Superior temporal gyrus (tissue), 1 donor: Measurements from ENCODE around the gene ESYT2.

Source experiments
- DNase-seq: peaks from one replicate; pipeline ENCODE4 v3.0.0-alpha.2; 2016; ENCODE audit errors: extremely low spot score

Gene ESYT2

DNA sequence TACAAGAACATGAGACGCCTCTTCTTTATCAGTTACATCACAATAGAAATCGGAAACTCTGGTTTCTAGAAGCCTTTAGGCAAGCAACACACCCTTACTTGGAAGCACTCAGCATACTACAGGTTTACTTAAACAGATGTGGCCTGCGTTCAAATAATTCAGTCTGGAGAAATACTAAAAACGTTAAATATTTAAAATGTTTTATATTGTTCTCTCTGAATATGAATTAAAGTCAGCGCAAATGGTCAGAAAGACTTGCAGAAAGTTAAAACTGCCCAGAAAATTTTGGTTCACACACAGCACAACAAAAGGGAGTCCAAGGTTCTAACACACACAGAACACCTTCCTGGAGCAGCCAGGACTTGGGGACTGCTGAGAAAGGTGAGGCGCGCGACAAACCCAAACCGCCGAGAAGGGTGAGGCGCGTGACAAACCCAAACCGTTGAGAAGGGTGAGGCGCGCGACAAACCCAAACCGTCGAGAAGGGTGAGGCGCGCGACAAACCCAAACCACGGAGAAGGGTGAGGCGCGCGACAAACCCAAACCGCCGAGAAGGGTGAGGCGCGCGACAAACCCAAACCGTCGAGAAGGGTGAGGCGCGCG is 25.8 kb downstream of the ESYT2 start:
- no peak for DNase-seq

DNA sequence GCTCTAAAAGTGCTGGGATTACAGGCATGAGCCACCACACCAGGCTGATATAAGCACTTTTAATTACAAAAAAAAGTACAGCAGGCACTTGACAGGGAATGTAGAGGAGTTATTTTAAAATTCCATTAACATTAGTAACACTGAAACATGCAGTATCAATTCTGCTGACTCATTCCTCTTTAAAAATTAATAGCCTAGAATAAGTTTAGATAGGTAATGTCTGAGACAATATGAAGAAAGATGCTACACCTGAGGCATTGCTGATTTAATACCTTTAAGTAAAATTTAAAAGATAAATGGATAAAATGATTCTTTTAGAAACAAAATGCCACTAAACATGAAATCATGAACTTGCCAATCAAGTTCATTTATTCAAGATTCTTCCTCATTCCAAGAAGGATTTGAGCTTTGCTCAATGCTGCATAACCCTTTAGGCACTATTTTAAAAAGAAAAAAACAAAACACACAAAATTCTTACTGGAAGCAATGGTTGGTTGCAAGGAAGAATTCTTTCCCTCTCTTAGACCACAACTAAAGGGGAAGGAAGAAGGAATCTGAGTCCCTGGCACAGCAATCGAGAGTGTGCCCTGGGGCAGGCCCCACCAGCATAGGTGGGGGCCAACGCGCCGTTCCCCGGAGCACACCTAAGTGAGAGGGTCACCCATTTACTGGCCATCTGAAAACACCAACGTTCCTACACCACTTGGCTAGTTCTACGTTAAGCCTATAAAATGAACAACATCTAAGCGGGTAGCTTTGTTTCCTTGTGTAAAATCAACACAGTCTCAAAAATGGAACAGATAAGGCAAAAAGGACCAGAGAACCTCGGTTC is 26.6 kb downstream of the ESYT2 start:
- no peak for DNase-seq

DNA sequence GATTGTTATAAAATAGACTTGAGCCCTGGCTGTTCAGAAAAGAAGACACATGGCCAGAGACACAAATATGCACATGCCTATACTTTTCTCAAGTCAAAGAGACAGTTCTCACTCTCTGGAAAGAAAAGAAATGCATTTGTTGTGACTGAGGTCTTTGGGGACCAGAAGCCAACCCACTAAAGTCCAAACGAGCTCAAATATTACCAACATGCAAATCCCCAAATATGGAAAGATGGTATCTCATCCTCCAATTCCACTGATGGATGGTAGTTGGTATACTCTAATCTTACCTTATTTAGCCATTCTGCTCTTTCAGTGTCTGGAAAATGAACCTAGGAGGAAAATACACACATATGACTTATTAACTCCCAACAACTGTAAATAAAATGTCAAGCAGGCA is 30.6 kb downstream of the ESYT2 start:
- DNase-seq, result no peak

DNA sequence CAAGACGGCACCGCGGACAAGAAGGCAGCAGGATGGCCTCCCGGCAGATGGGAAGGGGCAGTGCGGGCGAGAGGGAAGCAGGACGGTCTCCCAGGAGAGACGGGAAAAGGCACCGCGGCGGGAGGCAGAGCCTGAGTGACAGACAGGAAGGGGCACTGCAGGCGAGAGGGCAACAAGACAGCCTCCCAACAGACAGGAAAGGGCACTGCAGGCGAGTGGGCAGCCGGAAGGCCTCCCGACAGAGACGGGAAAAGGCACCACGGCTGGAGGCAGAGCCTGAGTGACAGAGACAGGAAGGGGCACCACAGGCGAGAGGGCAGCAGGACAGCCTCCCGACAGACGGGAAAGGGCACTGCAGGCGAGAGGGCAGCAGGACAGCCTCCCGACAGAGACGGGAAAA is 32.6 kb downstream of the ESYT2 start:
- DNase-seq, result no peak

DNA sequence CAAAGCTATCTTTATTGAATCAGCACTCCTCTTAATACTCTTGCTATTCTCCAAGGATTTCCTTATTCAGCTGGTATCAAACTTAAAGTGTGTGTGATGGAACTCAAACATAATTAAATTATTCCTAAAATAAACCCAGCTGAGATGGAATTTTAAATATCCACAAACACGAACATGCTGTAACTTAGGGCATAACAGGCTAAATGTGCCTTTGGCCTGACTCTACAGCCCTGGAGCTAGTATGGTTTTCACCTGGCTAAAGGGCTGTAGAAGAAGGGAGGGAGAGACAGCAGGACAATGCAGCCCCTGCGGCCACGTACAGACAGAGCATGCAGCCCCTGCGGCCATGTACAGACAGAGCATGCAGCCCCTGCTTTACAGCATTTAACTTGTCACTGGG is 34.0 kb downstream of the ESYT2 start:
- no peak for DNase-seq

DNA sequence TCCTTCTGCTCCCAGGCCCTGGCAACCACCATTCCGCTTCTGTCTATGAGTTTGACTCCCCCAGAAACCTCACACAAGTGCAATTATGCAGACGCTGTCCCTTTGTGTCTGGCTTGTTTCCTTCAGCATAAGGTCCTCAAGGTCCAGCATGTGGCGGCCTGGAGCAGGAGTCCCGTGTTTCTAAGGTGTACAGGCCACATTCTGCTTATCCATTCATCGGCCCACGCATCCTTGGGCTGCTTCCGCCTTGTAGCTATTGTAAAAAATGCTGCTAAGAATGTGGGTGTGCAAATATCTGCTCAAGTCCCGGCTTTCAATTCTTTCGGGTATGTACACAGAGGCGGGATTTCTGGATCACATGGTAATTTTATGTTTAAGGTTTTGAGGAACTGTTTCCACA is 38.2 kb downstream of the ESYT2 start:
- no peak for DNase-seq

DNA sequence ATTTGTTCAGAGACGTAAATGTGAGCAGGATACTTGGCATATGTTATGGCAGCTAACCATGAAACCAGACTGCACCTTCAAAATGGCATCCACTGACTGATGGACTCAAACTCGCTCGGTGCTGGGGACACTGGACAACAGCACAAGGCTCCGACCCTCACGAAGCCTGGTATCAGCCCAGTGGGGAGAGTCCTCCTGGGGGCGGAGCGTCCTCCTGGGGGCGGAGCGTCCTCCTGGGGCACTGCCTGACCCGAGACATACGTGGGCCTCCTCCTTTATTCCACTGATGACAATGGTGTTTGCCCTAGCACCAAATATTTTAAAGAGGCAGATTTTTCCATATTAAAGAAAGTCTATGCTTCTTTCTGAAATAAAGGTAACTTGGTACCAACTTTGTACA is 39.5 kb downstream of the ESYT2 start:
- DNase-seq, result no peak

DNA sequence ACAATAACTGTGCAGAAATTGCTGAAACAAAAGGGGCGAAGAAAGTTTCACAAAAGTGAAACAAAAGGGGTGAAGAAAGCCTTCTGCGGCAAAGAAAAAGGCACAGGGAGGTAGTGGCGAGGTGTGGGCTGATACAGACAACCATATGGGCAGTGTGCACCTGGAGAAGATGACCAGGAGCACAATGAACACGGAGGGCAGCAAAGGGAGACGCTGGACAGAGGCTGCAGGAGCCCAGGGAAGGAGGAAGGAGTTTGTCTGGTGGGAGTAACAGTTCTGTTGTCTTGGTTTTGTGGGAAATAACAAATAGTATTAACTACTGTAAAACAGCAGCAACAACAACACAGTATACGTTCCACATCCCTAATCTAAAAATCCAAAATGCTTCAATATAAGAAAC is 42.4 kb downstream of the ESYT2 start:
- DNase-seq, result no peak

DNA sequence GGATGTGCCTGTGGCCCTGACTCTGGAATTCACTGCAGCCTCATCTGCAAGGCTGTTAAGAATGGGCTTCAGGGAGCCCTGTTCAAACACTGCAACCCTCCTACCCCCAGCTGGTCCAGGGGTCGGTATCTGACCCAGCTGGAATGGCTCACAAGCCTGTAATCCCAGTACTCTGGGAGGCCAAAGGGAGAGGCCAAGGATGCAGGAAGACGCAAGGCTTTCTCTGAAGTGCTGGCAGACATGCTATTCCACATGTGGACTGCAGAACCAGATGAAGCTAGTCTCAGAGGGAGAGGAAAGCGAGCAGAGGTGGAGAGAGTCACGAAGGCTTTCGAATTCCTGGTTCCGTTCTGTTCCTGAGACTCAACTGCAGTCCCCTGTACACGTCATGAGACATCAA is 45.0 kb downstream of the ESYT2 start:
- DNase-seq, result no peak

DNA sequence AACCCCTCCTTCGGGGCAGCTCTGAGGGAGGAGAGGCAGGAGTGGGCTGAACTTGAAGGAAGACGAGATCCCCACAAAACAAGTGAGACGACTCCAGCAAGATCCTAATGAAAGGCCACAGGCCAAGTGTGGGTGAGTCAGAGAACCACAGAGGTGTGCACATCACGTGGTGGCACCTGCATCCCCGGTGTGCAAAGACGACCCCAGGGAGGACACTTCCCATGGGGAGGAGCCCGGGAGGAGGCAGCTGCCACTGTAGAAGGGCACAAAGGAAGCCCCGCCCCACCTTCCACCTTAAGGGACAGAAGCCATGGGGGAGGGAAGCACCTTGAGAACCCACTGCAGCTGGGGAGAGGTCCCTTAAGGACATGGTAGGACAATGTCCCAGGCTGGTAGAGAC is 45.7 kb downstream of the ESYT2 start:
- no peak for DNase-seq

DNA sequence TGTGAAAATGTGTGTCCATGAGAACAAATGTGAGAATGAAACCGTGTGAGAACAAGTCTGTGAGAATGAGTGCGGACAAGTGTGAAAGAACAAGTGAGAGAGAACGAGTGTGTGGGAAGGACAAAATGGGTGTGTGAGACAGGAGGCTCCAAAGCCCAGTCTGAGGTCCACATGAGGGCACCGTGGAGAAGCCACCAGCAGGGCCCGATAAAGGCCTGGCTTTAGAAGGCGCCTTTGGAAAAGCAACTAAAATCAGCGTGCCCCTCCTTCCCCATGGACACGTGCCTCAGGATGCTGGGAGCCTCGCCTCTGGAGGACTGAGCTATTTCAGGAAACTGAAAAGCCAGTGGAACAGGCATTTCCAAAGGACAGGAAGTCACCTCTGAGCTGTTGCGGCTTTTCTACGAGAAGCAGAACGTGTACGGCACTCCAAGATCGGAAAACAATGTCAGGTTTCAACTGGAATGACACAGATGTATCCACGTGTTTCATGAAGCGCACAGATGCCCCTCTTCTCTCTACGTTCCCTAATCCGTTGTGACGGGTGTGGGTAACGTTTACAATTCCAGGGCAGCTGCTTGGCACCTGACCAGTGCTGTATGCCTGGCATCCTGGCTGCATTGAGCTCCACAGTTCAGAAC is 46.4 kb downstream of the ESYT2 start:
- DNase-seq, result no peak

DNA sequence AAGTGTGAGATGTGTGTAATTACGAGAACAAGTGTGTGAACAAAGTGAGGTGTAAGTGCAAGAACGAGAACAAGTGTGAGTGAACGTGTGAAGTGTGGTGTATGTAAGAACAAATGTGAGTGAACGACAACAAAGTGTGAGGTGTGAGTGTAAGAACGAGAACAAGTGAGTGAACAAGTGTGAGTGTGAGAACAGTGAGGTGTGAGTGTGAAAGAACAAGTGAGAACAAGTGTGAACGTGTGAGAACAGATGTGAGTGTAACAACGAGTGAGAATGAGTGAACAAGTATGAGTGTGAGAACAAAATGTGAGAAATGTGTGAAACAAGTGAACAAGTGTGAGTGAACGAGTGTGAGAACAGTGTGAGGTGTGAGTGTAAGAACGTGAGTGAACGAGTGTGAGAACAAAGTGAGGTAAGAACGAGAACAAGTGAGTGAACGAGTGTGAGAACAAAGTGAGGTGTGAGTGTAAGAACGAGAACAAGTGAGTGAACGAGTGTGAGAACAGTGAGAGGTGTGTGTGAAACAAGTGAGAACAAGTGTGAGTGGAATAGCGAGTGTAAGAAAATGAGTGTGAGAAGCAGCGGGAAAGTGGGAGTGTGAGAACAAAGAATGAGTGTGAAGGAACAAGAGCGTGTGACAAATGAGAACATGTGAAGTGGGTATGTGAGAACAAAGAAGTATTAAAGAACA is 47.2 kb downstream of the ESYT2 start:
- no peak for DNase-seq

DNA sequence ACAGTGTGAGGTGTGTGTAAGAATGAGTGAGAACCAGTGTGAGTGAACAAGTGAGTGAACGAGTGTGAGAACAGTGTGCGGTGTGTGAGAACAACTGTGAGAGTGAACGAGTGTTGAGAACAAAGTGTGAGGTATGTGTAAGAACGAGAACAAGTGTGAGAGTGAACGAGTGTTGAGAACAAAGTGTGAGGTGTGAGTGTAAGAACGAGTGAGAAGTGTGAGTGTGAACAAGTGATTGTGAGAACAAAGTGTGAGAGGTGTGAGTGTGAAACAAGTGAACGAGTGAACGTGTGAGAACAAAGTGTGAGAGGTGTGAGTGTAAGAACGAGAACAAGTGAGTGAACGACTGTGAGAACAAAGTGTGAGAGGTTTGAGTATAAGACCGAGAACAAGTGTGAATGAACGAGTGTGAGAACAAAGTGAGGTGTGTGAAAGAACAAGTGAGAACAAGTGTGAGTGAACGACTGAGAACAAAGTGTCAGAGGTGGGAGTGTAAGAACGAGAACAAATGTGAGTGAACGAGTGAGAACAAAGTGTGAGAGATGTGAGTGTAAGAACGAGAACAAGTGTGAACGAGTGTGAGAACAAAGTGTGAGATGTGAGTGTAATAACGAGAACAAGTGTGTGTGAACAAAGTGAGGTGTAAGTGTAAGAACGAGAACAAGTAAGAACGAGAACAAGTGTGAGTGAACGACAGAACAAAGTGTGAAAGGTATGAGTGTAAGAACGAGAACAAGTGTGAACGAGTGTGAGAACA is 47.9 kb downstream of the ESYT2 start:
- no peak for DNase-seq

DNA sequence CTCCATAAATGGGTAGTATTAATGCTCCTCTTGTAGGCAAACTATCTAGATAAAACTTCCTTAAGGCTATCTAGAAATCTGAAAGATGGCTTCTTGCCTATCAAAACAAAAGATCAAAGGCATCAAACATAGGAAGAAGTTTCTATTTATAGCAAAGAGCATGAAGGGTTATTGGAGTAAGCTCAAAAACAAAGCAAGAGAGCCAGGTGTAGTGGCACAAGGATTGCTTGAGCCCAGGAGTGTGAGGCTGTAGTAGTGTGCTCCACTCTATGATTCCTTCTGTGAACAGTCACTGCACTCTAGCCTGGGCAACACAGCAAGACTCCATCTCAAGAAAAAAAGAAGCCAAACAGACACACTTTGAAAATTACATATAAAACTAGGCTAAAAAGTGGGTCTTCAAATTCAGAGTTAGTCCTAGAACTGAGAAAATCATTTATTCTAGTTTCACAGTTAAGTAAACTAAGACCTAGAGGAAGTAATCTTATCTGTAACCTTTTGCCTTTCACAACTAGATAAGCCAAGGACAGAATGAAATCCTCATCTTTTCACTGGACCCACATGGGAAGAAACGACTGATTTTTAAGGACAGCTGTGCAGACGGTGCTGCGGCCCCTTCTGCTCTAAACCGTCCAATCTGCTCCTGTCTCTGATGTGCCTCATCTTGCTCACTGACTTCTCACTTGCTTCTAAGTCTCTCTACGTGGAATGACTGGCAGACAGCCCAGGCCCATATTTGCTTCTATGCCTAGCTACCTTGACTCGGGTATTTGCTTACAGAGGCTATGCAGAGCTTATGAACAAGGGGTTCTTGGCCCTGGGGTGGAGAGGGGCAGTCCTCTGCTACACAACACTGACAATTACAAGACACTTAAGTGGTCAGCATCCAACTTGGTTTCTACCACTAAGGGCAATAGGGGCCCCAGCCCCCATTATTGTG is 50.0 kb downstream of the ESYT2 start:
- no peak for DNase-seq

DNA sequence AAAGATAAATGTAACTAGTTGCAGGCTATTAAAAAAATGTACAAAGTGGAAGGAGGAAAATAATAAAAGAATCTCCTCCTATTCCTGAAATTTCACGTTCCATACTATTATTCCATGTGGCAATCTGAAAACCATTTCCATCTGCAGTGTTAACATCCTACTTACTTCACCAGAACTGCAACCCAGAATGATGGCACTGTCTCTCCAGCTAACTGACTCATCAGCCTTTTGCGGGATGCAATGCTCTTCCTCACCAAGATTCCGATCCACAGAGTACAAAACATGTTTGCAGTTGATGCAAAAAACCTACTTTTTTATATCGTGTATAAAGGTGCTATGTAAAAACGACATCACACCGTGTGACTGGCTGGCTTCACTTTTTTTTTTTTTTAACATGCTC is 50.8 kb downstream of the ESYT2 start:
- DNase-seq, result no peak

DNA sequence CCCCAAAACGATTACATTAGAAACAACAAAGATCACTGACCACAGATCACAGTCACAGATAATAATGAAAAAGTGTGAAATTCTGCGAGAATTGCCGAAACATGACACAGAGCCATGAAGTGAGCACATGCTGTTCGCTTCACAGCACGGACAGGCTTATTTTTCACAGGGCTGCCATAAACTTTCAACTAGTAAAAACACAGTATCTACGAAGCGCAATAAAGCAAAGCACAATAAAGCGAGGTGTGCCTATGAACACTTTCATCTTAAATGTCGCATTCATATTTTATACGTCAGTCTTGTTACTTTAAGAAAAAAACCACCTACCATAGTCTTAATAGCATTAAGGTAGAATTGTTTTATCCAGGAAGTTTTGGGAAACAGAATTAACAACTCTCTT is 51.5 kb downstream of the ESYT2 start:
- DNase-seq, result no peak

DNA sequence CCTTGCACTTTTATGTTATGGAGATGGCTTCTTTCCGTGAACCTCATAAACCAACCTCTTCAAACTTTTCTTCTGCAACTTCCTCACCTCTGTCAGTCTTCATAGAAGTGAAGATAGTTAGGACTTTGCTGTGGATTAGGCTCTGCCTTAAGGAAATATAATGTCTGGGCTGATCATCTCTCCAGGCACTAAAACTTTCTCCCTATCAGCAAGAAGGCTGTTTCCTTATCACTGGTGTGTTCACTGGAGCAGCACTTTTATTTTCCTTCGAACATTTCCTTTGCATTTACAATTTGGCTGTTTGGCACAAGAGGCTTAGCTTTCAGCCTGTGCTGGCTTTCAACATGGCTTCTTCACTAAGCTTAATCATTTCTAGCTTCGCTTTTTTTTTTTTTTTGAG is 52.8 kb downstream of the ESYT2 start:
- DNase-seq, result no peak

DNA sequence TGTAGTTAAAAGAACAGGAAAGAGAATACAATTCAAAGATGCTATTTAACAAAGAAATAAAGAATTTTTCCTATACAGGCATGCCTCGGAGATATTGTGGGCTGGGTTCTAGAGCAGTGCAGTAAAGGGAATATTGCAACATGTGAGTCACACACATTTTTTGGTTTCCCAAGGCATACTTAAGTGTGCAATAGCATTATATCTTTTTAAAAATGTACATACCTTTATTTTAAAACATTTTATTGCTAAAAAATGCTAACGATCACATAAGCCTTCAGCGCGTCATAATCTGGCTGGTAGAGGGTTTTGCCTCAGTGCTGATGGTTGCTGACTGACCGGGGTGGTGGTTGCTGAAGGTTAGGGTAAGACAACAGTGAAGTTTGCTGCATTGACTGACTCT is 54.4 kb downstream of the ESYT2 start:
- DNase-seq, result no peak

DNA sequence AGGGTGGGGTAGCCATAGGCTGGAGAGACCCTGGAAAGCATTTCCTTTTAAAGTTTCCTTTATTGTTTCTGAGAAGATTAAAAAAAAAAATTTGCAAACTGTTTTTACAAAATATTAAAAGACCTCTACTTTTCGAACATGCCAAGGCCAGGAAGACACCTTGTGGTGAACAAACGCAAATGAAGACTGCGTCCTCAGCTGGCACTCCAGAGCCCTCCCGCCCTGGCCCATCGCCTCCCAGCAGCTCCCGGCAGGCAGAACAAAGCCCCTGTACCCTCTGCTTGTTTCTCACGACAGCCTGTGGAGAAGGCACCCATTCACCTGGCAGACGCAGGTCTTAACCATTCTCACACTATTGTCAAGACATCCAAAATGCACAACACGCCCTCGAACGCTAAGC is 56.4 kb downstream of the ESYT2 start:
- DNase-seq, result no peak

DNA sequence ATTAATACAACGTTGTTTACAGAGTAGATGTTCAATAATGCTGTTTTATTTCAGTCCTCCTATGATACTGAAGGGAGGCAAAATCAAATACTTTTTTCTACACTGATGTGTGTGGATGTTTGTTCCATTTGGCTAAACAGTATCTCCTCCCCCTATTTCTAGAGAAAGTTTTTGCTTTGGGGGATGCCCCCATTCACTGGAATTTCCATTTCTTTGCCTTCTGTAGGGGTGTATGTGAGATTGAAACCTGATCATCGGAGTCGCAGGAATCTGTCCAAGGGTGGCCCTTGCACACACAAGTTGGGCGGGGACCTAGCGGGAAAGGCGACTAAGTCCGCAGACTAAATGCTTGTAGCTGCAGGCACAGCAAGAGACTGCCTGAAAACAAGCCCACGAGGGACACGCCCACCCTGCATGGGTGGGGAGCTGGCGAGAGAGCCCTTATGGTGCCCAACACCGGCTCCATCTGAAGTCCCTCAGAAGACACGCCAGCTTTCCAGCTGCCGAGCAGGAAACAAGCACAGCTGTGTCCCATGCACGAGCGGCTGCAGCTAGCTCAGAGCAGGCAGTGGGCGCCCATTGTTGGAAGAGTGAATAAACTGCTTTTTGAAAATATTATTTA is 58.0 kb downstream of the ESYT2 start:
- no peak for DNase-seq
